ENCODE results near the gene PEX14.
"Not testable (repeated sequence)": the region's sequence is repeated elsewhere in the genome, so short reads cannot be mapped to it uniquely, and the experiment has no call there.

PEX14 gene

DNA sequence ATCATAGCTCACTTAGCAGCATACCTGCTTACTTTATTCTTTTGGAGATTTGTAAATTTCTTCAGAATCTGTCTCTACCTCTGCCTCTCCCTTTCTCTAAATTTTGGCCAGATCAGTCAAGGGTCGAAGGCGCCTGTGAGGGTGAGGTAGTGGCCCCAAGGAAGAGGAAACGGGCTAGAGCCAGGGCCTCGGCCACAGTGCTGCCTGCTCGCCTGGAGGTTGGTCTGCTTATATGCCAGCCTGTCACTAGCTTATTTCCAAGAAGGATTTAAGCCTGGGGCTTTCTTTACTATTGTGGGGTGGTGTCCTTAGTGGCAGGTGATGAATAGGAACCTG lies 19.6 kb downstream of the PEX14 start:
- no peak for DNase-seq (ENCODE audit: low read depth in 2 of 3, low spot score in 1 of 3)

- peak; percentile 62 to 93 (median 73) for DNase-seq (ENCODE audit: low read depth in 2 of 3, low spot score in 1 of 3)
These were observed 20.2 kb downstream of the PEX14 start for GRCh38 chr1:10494754-10495474.

DNA sequence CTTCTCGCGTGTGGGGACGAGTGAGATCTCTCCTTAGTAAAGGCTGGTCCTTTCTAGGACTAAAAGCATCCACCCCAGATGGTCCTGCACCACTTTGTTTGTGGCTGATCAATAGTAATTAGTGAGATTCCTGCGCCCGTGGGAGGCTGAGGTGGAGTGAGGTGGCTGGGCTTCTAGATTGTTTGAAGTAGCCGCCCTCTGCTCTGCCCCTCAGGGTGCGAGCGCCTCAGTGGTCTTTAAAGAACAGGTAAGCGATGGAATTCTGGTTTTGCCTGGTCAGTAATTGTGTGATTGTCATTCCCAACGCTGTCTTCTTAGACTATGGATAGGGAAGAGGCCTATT lies 20.7 kb downstream of the PEX14 start:
- no peak for DNase-seq (ENCODE audit: low read depth in 2 of 3, low spot score in 1 of 3)

DNA sequence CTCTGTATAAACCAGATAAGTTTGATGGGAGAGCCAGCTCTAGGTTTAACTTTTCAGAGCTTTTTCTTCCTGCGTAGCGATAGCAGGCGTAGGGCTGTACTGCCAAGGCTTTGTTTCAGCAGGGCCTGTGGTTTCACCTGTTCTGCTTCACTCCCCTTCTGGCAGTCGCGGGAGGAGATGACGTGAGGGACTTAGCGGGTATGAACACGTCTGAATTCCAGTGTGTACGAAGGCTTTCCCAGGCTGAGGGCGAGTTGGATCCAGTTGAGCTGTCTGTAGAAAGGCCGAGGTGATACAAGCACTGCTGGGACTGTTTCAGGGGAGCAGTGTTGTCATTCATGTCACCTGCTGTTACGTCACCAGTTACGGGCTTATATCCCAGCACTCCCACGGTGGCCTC lies 21.2 kb downstream of the PEX14 start:
- no peak for DNase-seq (ENCODE audit: low read depth in 2 of 3, low spot score in 1 of 3)

DNA sequence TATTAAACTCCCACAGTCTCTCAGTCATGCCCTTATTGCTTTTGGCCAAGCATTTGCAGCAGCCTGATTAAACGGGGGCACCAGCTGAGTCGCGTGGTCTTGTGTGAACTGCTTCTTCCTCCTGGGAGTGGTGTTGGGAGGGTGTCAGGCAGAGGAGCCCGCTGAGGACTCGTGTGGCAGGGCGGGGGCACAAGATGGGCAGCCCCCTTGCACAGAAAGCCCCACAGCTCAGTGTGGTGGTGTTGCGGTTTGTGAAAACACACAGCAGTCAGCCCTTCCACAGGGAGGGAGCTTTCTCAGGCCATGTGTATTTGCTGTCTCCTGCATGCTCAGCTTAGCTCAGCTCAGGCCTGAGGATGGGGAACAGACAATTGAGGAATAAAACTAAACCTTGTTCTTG lies 22.4 kb downstream of the PEX14 start:
- no peak for DNase-seq (ENCODE audit: low read depth in 2 of 3, low spot score in 1 of 3)

GRCh38 chr1:10498231-10498630 lies 23.5 kb downstream of the PEX14 start:
- no peak for DNase-seq (ENCODE audit: low read depth in 2 of 3, low spot score in 1 of 3)

- no peak for DNase-seq (ENCODE audit: low read depth in 2 of 3, low spot score in 1 of 3)
These were observed 27.5 kb downstream of the PEX14 start for GRCh38 chr1:10502206-10502605.

DNA sequence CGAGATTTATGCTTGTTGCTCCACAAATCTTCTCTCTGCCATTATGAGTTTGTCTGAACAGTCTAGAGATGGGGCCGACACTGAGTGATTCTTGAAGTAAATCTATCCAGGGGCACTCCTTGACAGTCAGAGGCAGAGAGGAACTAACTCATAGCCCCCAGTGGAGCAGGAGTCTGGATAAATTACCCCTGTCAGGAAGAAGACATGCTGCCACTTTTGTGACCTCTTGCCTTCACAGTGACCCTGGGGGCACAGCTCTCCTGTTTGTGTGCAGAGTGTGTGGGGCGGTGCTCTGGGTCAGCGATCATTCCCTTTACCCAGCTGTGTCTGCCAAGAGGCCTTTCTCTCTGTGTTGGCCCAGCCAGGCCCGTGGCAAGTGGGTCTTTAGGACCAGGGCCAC lies 29.5 kb downstream of the PEX14 start:
- DNase-seq (ENCODE audit: low read depth in 2 of 3, low spot score in 1 of 3), result no peak

GRCh38 chr1:10506046-10506676 lies 31.4 kb downstream of the PEX14 start:
- DNase-seq (ENCODE audit: low read depth in 2 of 3, low spot score in 1 of 3), result not testable (repeated sequence)

- no peak for DNase-seq (ENCODE audit: low read depth in 2 of 3, low spot score in 1 of 3)
These were observed 31.9 kb downstream of the PEX14 start for GRCh38 chr1:10506677-10507047.

DNA sequence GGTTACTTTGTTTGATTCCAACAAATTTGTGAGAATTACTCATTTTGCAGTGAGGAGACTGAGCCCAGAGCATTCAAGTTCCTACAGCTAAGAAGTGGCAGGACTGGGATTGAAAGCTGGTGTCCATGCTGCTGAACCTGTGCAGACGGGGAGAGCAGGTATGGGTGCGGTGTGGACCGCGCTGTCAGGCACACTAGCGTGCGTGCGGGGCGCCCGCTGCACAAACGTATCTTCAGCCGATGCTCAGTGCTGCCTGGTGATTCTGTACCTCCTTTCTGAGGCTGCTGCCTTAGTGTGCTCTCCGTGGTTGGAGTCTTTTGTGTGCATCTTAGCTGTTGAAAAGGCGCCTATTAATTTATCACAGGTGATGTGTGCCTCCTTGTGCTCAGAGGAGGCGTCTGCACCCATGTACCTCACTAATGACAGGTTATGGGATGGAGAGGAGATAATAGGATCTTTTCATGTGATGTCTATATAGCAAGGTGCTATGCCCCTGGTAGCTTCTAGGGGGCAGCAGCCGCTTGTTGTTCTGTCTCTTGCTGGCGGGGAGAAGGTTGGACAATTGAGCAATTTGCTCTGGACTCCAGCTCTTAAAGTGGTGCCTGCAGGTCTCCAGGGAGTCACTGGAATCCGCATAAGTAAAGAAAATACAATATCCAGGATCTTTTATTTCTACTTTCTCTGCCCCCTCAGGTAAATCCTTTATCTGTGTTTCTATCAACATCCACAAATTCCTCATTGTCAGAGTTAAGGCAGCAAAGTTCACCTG lies 32.5 kb downstream of the PEX14 start:
- peak in 2 of 3 donors; percentile 30 to 45 for DNase-seq (ENCODE audit: low read depth in 2 of 3, low spot score in 1 of 3)

DNA sequence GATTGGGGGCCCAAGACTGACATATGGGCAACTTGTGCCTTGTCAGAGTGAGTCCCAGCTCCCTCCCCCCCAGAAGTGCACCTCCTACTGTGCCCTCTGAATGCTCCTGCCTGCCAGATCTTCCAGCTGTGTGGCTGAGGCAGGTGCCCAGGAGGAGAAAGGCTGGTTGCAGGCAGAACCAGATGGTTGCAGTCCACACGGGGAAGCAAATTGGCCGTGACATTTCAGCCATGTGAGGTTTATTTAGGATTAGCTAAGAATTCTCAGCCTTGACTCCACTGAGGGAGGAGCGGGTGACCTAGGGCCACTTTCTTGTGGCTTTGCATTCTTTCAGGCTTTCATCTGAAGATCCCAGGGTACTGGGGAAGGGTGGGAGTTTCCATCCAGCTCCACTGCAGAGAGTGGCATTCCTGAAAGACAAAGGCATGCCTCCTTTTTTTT lies 33.8 kb downstream of the PEX14 start:
- no peak for DNase-seq (ENCODE audit: low read depth in 2 of 3, low spot score in 1 of 3)

- no peak for DNase-seq (ENCODE audit: low read depth in 2 of 3, low spot score in 1 of 3)
These were observed 35.2 kb downstream of the PEX14 start for GRCh38 chr1:10509809-10510509.

DNA sequence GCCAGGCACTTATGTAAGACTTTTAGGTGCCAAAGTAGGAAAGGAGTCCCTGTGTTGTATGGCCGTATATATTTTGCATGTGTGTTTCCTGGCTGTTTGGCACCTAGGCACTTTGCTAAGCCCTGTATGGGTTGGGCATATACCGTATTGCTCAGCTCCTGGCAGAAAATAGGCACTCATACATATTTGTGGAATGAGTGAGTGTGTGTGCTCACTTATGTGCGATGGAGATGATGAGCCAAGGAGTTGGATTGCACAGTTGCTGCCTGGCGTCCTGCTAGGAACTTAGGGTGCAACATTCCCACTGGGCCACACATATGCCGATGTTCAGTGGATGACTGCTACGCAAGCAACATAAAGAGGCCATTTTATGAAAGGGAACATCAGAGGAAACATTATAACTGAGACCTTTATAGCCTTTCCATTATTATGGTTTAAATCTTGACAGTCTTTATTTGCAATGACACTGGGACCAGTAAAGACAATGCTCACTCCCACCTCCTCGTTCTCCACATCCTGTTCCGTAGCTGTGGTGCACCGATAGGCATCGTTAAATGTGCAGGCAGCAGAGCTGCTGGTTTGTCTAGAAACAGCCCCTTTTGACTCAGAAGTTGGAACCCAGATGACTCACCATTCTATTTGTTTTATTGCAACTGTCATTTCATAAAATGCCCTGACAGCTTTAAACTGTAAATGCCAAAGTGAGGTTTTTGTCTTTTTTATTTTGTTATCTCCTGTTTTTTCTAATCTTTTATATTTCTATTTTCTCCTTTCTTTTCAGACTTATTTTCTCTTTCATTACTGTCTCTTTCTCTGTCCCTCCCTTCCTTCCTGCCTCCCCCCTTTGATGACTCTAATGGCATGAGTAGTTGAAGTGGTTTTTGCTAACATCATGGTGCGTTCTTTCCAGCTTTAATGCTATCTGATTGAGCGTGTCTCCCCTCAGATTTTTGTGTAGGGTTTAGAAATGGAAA lies 36.1 kb downstream of the PEX14 start:
- peak; percentile 69 to 76 (median 70) for DNase-seq (ENCODE audit: low read depth in 2 of 3, low spot score in 1 of 3)

- DNase-seq (ENCODE audit: low read depth in 2 of 3, low spot score in 1 of 3), result no peak
These were observed 36.7 kb downstream of the PEX14 start for GRCh38 chr1:10511494-10511885.

DNA sequence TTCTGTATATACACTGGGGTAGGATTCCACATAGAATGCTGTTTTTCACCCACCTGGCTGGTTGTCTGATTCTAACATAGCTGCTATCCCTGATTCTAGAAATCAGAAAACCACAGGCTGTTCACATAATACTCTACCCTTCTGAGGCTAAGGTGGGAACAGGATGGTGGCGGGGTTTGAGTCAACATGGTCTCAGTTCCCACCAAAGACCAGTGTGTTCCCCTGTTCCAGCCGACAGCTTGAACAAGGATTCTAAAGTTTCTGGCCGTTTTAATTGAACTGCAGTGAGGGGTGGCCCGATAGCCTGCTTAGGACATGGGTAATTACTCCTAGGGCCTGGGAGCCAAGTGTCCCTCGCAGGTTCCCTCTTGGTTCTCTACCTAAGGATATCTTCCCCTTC lies 38.4 kb downstream of the PEX14 start:
- no peak for DNase-seq (ENCODE audit: low read depth in 2 of 3, low spot score in 1 of 3)

DNA sequence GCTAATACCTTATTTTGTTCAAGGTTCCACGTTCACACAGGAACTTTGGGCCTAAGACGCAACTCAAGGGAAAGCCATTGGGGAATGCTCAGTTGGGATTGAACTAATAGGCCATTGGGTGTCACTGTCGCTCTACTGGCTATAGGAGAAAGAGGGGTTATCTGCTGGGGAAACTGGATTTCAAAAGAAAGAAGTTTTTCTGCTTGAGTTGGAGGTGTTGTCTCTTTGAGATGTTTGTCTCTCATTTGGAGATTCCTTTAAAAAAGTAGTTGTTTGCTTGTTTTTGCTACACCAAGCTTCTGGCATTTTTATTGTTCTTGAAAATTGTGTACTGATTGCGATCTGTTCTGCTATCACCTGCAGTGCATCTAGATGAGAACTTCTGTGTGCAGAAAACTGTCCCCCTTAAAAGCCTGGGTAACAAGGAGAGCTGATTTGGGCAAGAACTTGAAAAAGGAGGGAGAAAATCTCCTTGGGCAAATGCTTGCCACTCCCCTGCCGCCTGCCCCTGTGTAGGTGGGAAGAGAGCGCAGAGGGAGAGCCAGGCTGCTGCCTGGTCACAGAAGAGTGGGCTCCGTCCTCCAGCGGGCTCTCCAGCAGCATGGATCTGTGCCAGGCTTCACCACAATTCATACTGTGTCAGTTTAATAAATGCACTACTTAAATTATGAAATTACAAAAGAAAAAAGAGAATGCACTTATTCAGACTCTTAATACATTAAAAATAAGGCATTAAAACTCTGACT lies 39.9 kb downstream of the PEX14 start:
- DNase-seq (ENCODE audit: low read depth in 2 of 3, low spot score in 1 of 3), result no peak

DNA sequence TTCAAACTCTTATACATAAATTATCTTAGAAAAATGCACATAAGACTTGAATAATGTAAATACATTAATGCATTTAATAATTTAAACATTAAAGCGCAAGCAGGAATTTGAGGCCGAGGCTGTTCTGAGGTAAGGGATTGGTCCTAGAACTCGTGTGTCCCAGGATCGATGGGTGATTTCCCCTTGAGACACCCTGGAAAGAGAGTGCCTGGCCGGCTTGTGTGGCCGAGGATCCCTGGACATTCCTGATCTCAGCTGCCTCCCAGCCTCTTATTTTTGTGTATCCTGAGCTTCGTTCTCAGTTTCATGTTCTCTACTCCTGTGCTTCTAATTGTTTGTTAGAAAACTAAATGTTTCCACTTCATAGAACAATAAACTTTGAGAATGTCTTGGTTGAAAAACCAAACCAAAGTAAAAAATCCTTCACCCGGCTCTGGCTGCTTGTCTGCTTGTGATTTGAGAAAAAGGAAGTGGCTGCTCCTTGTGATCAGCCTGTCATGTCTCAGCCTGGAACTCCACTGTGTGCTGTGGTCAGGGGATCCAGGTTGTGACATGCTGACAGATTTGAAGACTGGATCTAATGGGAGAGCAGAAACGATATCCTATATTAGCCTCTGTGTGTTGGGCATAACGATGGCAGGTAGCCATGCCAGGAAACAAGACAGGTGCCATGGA lies 40.7 kb downstream of the PEX14 start:
- no peak for DNase-seq (ENCODE audit: low read depth in 2 of 3, low spot score in 1 of 3)

DNA sequence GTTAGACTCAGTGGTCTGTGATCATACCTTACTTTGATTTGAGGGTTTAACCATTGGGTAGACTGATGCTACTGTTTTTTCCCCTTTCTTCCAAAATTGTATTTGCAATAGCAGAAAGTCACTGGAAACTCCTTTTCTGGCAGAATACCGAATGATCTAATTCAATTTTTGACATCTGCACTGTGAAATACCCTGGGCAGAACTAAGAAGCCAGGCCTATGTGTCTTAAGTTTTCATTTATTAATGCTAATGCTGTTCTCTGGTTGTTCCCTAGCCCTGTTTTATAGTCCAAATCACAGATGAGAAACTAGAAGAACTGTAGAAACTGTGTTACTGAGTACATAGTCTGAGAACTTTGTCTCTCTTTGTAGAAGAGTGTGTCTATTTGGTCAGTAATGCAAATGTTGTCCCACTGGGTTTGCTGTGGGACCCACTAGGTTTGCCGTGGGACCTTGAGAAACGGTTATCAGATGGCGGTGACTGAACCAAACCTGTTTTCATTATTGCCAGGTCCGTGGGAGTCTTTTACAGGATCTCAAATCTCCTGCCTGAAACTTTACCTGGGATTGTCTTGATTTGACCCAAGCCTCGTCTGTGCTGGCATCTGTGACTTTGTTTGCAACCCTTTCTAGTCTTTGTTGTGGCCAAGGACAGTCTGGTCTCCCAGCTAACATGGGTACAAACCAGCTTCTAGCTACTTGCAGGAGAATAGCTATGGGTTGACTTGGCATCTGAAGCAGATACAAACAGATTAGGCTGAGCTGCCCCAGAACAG lies 41.4 kb downstream of the PEX14 start:
- no peak for DNase-seq (ENCODE audit: low read depth in 2 of 3, low spot score in 1 of 3)
